ENCODE results near the gene ZFTA.
"Not testable (repeated sequence)": the region's sequence is repeated elsewhere in the genome, so short reads cannot be mapped to it uniquely, and the experiment has no call there.

The ZFTA gene

DNA sequence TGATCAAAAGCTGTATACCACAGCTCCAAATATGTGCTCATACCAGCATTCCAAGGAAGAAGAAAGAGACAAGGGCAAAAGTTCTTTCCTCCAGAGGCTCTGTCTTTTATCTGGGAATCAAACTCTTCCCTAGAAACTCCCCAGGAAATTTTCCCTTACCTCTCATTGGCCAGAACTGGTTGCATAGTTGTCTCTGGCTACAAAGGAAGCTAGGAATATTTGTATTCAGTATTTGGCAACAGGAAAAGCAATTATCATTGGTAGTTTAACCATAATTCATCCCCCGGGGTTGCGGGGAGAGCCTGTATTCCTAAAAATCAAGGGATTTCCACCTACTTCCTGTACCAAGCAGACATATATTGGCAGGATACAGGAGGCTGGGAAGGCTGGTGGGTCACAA, 10.5 kb upstream of the ZFTA start:
- no peaks in the 10 kb centered on the region for H3K9me3 ChIP-seq (ENCODE audit: control insufficient read depth, low read length)
- no peaks in the 10 kb centered on the region for H3K36me3 ChIP-seq (ENCODE audit: control insufficient read depth, insufficient read depth, low read length)
- no peak for DNase-seq
- H3K4me1 ChIP-seq (ENCODE audit: control insufficient read depth, insufficient read depth, low read length, poor library complexity, severe bottlenecking) = no peaks in the 10 kb centered on the region
- H3K4me3 ChIP-seq (ENCODE audit: insufficient read depth, low read depth, low read length, poor library complexity, severe bottlenecking) = no peak overlapping the region
- no peaks in the 10 kb centered on the region for H3K27me3 ChIP-seq (replicated peaks; ENCODE audit: control insufficient read depth, insufficient read depth, low read length, poor library complexity, severe bottlenecking)
- H3K27ac ChIP-seq (ENCODE audit: insufficient read depth, low read length, poor library complexity, severe bottlenecking) = no peak overlapping the region

DNA sequence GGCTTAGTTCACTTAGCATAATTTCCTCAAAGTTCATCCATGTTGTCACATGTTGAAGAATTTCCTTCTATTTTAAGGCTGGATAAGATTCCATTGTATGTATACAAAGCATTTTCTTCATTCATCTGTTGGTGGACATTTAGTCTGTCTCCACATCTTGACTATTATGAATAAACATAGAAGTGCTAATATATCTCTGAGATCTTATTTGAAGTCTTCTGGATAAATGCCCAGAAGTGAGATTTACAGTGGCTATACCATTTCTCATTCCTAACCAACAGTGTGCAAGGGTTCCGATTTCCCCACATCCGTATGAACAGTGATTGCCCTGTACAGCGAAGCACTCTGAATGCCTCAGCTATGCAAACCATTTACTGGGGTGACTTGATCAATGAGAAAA, 6.6 kb upstream of the ZFTA start:
- no peak for DNase-seq
- no peak overlapping the region for H3K4me3 ChIP-seq (ENCODE audit: insufficient read depth, low read depth, low read length, poor library complexity, severe bottlenecking)

DNA sequence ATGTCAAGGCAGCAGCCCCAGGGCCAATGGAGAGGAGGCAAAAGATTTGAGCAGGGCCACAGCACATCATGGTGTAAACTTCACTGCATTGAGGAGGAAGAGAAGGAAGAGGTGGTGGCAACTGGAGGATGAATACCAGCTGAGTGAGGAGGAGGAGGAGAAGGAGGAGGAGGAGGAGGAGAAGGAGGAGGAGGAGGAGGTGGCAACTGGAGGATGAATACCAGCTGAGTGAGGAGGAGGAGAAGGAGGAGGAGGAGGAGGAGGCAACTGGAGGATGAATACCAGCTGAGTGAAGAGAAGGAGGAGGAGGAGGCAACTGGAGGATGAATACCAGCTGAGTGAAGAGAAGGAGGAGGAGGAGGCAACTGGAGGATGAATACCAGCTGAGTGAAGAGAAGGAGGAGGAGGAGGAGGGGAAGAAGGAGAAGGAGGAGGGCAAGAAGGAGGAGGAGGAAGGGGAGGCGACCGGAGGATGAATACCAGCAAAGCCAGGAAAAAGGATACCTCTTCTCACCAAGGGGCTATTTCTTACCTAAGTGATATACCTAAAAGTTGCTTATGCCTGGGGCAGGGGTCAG, 3.3 kb upstream of the ZFTA start:
- not testable (repeated sequence) for H3K36me3 ChIP-seq (ENCODE audit: control insufficient read depth, insufficient read depth, low read length); H3K4me3 ChIP-seq (ENCODE audit: insufficient read depth, low read depth, low read length, poor library complexity, severe bottlenecking); H3K9me3 ChIP-seq (ENCODE audit: control insufficient read depth, low read length); DNase-seq; H3K27ac ChIP-seq (ENCODE audit: insufficient read depth, low read length, poor library complexity, severe bottlenecking)
- Histone ChIP-seq H3K4me1 (ENCODE audit: control insufficient read depth, insufficient read depth, low read length, poor library complexity, severe bottlenecking) (peaks cover 17% of the 10 kb centered on the region), H3K27me3 (replicated peaks; ENCODE audit: control insufficient read depth, insufficient read depth, low read length, poor library complexity, severe bottlenecking) (peaks cover 16% of the 10 kb centered on the region)

More for the DNA sequence above, 6.6 kb upstream of the ZFTA start:
- Histone ChIP-seq H3K9me3 (ENCODE audit: control insufficient read depth, low read length) (no peaks in the 10 kb centered on the region), H3K27ac (ENCODE audit: insufficient read depth, low read length, poor library complexity, severe bottlenecking) (no peak overlapping the region), H3K27me3 (replicated peaks; ENCODE audit: control insufficient read depth, insufficient read depth, low read length, poor library complexity, severe bottlenecking) (peaks cover 7% of the 10 kb centered on the region), H3K36me3 (ENCODE audit: control insufficient read depth, insufficient read depth, low read length) (no peaks in the 10 kb centered on the region), H3K4me1 (ENCODE audit: control insufficient read depth, insufficient read depth, low read length, poor library complexity, severe bottlenecking) (no peaks in the 10 kb centered on the region)

DNA sequence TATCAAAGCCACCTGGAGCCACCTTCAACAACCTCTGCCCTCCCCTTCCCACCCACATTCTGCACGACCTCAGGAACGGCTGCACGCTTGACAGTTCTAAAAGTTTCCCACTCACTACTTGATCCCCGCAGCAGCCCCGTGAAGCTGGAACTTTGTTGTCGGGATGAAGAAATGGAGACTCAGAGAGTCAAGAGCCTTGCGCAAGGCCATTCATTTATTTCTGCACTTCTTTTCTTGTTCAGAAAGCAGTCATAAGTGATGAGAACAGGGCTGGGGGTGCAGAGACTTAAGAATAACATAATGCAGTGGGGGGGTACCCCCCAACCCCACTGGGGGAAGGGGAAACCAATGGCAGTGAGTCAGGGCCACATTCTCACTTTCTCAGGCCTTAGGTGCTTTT, 2.2 kb upstream of the ZFTA start:
- no peak overlapping the region for H3K4me3 ChIP-seq (ENCODE audit: insufficient read depth, low read depth, low read length, poor library complexity, severe bottlenecking)
- no peaks in the 10 kb centered on the region for H3K36me3 ChIP-seq (ENCODE audit: control insufficient read depth, insufficient read depth, low read length)
- peaks cover 17% of the 10 kb centered on the region for H3K4me1 ChIP-seq (ENCODE audit: control insufficient read depth, insufficient read depth, low read length, poor library complexity, severe bottlenecking)
- no peak for DNase-seq
- no peak overlapping the region for H3K27ac ChIP-seq (ENCODE audit: insufficient read depth, low read length, poor library complexity, severe bottlenecking)
- no peaks in the 10 kb centered on the region for H3K9me3 ChIP-seq (ENCODE audit: control insufficient read depth, low read length)
- H3K27me3 ChIP-seq (replicated peaks; ENCODE audit: control insufficient read depth, insufficient read depth, low read length, poor library complexity, severe bottlenecking) = peaks cover 16% of the 10 kb centered on the region

GRCh38 chr11:63769714-63770455, 1.3 kb upstream of the ZFTA start:
- H3K27ac ChIP-seq (ENCODE audit: insufficient read depth, low read length, poor library complexity, severe bottlenecking) = no peak overlapping the region
- H3K9me3 ChIP-seq (ENCODE audit: control insufficient read depth, low read length) = no peaks in the 10 kb centered on the region
- DNase-seq = no peak
- peaks cover 17% of the 10 kb centered on the region for H3K4me1 ChIP-seq (ENCODE audit: control insufficient read depth, insufficient read depth, low read length, poor library complexity, severe bottlenecking)
- H3K36me3 ChIP-seq (ENCODE audit: control insufficient read depth, insufficient read depth, low read length) = no peaks in the 10 kb centered on the region
- peak overlapping the region; percentile 60 for H3K4me3 ChIP-seq (ENCODE audit: insufficient read depth, low read depth, low read length, poor library complexity, severe bottlenecking)
- peaks cover 16% of the 10 kb centered on the region for H3K27me3 ChIP-seq (replicated peaks; ENCODE audit: control insufficient read depth, insufficient read depth, low read length, poor library complexity, severe bottlenecking)

DNA sequence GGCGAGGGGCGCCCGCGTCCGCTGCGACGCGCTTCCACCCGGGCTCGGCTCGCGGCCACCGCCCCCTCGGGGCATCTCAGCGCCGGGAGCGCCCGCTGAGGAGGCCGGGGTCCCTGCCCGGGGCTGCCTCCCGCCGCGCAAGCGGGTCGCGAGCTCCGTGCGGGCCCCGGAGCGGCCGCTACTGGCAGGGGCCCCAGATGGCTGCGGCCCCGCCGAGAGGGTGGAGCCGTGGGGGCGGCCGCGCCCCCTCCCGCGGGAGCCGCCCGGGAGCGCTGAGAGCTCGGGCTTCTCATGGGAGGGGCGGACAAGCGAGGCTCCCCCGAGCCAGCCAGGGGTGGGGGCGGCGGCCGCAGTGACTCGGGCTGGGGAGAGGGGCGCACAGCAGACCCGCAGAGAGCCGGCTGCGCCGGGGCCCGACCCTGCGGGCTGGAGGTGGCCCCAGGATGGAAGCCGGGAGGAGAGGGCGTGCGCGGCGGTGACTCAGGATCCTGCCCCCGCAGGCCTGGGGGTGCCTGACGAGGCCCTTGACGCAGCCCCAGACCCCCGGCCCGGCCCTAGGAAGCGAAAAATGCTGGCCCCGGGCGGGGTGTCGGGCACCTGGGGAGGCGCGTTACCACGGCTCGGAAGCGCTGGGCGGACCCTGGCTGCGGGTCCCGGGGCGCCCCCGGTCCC, 603 bp upstream of the ZFTA start:
- no peak overlapping the region for H3K27ac ChIP-seq (ENCODE audit: insufficient read depth, low read length, poor library complexity, severe bottlenecking)
- no peaks in the 10 kb centered on the region for H3K9me3 ChIP-seq (ENCODE audit: control insufficient read depth, low read length)
- peaks cover 16% of the 10 kb centered on the region for H3K27me3 ChIP-seq (replicated peaks; ENCODE audit: control insufficient read depth, insufficient read depth, low read length, poor library complexity, severe bottlenecking)
- peak in 1 of 3 donors; percentile 3 for DNase-seq
- H3K4me3 ChIP-seq (ENCODE audit: insufficient read depth, low read depth, low read length, poor library complexity, severe bottlenecking) = peak overlapping the region; percentile 60
- H3K36me3 ChIP-seq (ENCODE audit: control insufficient read depth, insufficient read depth, low read length) = no peaks in the 10 kb centered on the region
- peaks cover 17% of the 10 kb centered on the region for H3K4me1 ChIP-seq (ENCODE audit: control insufficient read depth, insufficient read depth, low read length, poor library complexity, severe bottlenecking)

DNA sequence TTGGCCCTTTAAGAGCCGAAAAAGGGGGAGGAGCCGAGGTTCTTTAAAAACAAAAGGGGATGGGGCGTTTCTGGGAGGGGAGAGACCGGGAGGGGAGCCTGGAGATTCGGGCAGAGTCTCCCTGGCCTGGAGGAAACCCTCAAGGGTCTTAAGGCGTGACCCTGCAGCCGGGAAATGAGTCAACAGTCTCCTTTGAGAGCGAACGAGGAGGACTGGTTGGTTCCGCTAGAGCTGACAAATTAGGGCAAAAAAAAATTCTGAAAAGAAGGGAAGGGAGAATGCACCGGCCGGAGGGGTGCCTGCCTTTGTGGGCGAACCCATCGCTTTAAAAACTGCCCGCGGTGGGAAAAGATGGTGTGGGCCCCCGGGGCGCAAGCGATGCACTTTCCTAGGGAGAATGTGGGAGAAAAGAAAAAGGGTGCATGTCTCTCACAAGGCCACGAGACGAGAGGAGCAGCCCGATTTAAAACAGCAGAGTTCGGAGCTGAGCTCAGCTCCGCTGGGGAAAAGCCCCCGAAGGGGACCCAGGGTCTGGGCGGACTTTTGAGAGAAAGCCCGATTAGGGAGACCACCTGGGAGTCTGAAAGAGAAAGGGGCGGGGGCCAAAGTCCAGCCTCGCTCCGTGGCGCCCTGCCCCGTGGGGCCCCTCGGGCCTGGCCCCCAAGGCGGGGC, 874 bp downstream of the ZFTA start:
- peak overlapping the region; percentile 88 for H3K4me3 ChIP-seq (ENCODE audit: insufficient read depth, low read depth, low read length, poor library complexity, severe bottlenecking)
- H3K36me3 ChIP-seq (ENCODE audit: control insufficient read depth, insufficient read depth, low read length) = no peaks in the 10 kb centered on the region
- no peaks in the 10 kb centered on the region for H3K9me3 ChIP-seq (ENCODE audit: control insufficient read depth, low read length)
- peak overlapping the region; percentile 28 for H3K27ac ChIP-seq (ENCODE audit: insufficient read depth, low read length, poor library complexity, severe bottlenecking)
- DNase-seq = peak in 2 of 3 donors; percentile 22 to 24
- peaks cover 16% of the 10 kb centered on the region for H3K27me3 ChIP-seq (replicated peaks; ENCODE audit: control insufficient read depth, insufficient read depth, low read length, poor library complexity, severe bottlenecking)
- H3K4me1 ChIP-seq (ENCODE audit: control insufficient read depth, insufficient read depth, low read length, poor library complexity, severe bottlenecking) = peaks cover 17% of the 10 kb centered on the region

DNA sequence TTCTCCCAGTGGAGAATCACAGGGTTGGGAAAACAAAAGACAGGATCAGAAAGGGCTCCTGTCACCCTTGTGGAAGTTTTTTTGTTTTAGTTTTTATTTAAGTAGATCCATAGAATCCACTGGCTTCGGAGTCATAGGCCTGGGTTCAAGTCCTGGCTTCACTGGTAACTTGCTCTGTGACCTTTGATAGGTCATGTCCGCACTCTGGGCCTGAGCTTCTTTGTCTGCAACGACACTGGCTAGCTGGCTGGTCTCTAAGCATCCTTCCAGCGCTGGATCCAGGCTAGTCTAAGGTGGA, 1.4 kb downstream of the ZFTA start:
- no peaks in the 10 kb centered on the region for H3K36me3 ChIP-seq (ENCODE audit: control insufficient read depth, insufficient read depth, low read length)
- DNase-seq = no peak
- H3K4me3 ChIP-seq (ENCODE audit: insufficient read depth, low read depth, low read length, poor library complexity, severe bottlenecking) = peak overlapping the region; percentile 88
- H3K9me3 ChIP-seq (ENCODE audit: control insufficient read depth, low read length) = no peaks in the 10 kb centered on the region
- H3K4me1 ChIP-seq (ENCODE audit: control insufficient read depth, insufficient read depth, low read length, poor library complexity, severe bottlenecking) = peaks cover 17% of the 10 kb centered on the region
- H3K27me3 ChIP-seq (replicated peaks; ENCODE audit: control insufficient read depth, insufficient read depth, low read length, poor library complexity, severe bottlenecking) = peaks cover 16% of the 10 kb centered on the region
- H3K27ac ChIP-seq (ENCODE audit: insufficient read depth, low read length, poor library complexity, severe bottlenecking) = peak overlapping the region; percentile 28

GRCh38 chr11:63766531-63767235, 1.9 kb downstream of the ZFTA start:
- no peak overlapping the region for H3K4me3 ChIP-seq (ENCODE audit: insufficient read depth, low read depth, low read length, poor library complexity, severe bottlenecking)
- no peak for DNase-seq

More at GRCh38 chr11:63766531-63767235, 1.9 kb downstream of the ZFTA start:
- H3K36me3 ChIP-seq (ENCODE audit: control insufficient read depth, insufficient read depth, low read length) = no peaks in the 10 kb centered on the region
- H3K27ac ChIP-seq (ENCODE audit: insufficient read depth, low read length, poor library complexity, severe bottlenecking) = no peak overlapping the region
- peaks cover 17% of the 10 kb centered on the region for H3K4me1 ChIP-seq (ENCODE audit: control insufficient read depth, insufficient read depth, low read length, poor library complexity, severe bottlenecking)
- no peaks in the 10 kb centered on the region for H3K9me3 ChIP-seq (ENCODE audit: control insufficient read depth, low read length)
- H3K27me3 ChIP-seq (replicated peaks; ENCODE audit: control insufficient read depth, insufficient read depth, low read length, poor library complexity, severe bottlenecking) = peaks cover 16% of the 10 kb centered on the region

Measured in effector memory CD4-positive, alpha-beta T cell (primary cell).